GM21447 (cell line): ENCODE results near the gene POLR1D.
A peak's percentile ranks its signal among the peaks of the same experiment; 100 is the strongest.

Source experiments
- ATAC-seq: cut with Tn5 transposase; IDR thresholded peaks from one replicate; pipeline ENCODE4 v1.9.1; 2021; ENCODE audit not compliant: unreplicated experiment

POLR1D gene, protein sequence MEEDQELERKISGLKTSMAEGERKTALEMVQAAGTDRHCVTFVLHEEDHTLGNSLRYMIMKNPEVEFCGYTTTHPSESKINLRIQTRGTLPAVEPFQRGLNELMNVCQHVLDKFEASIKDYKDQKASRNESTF

DNA sequence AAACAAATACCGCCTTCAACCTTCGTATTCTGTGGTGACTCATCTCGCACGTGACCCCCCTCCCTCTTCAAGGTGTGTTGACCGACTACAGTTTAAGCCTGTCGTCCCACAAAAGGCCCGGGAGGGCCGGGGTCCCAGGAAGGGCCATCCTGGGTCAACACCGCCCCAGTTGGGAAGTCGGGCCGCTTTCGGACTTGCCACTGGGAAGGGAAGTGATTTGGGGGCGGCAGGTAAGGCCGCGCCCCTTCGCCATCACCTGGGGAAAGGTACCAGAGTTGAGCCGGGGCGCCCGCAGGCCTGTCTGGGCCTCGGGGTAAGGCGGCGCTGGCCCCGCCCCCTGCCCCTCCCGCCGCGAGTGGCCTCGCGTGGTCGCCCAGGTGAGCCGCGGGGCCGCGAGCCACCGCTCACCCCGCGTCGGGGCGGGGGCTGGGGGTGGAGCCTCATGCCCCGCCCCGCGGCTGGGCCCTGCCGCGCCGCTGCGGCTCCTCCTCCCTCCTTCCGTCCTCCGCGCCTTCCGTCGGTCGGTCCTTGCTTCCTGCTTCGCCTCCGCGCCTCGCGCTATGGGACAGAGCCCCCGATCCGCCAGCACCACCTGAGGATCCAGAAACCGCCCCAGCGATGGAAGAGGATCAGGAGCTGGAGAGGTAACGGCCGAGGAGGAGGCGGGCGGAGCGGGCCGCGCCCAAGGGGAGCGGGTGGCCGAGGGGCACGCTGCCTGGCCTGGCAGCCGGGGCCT, at the start of gene POLR1D:
TSS of gene POLR1D (plus strand) at position 527 of the 736 bp plus-strand sequence. CDS start at position 619, 92 bp downstream.
- peak; percentile 42 for ATAC-seq

DNA sequence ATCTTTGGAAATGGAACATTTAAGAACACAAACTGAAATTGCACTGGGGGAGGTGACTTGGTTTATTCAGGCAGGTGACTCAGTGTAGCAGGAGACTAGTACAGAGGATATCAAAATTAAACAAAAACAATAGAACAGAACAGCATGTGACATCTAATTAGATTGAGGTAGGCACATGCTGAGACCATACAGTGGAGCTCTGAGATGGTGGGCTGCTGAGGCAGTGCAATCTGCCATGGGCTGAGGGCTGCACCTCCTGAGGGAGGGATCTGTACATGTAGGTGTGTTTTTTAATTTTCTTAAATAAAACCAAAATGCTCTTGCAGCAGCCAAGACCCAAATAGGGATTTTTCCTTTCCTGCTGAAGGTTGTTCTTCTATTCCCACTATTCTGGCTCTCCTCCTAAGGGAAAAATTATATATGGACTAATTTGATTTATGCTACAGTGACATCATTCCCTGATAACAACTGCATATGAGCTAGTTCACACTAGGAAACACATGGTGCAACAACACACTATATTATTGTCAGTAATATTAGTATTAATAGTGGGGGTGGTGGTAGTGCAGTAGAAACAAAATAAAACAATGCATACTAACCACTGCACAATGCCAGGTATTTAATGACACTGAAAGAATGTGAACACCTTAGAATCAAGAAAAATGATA, 49.3 kb upstream of the POLR1D start:
- ATAC-seq = no peak

DNA sequence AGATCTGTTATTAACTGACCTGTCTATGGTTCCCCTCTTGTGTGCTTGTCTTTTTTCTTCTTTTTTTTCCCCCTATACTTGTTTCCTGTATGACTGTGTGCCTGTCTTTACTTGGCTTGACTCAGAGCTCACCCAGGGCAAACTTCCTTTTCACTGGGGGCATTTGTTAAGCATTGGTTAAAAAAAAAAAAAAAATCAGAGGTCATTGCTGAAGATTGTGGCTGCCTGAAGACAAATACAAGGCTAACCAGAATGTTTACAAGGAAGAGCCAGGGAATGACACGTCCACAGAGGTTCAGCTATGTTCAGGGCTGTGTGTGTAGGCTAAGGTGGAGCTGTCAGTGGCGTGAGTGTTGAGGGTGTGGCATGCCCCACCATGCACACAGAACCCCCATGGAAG, 48.4 kb upstream of the POLR1D start:
- no peak for ATAC-seq

DNA sequence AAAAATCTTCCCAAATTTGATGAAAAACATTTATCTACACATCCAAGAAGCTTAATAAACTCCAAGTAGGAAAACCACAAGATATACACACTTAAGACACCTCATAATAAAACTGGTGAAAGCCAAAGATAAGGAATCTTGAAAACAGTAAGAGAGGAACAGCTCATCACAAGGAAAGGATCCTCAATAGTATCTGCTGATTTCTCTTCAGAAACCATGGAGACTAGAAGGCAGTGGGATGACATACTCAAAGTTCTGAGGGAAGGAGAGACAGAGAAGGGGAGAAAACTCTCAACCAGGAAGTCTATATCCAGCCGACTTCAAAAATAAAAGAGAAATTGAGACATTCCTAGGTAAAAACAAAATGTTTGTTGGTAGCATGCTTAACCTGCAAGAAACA, 47.0 kb upstream of the POLR1D start:
- ATAC-seq = no peak

DNA sequence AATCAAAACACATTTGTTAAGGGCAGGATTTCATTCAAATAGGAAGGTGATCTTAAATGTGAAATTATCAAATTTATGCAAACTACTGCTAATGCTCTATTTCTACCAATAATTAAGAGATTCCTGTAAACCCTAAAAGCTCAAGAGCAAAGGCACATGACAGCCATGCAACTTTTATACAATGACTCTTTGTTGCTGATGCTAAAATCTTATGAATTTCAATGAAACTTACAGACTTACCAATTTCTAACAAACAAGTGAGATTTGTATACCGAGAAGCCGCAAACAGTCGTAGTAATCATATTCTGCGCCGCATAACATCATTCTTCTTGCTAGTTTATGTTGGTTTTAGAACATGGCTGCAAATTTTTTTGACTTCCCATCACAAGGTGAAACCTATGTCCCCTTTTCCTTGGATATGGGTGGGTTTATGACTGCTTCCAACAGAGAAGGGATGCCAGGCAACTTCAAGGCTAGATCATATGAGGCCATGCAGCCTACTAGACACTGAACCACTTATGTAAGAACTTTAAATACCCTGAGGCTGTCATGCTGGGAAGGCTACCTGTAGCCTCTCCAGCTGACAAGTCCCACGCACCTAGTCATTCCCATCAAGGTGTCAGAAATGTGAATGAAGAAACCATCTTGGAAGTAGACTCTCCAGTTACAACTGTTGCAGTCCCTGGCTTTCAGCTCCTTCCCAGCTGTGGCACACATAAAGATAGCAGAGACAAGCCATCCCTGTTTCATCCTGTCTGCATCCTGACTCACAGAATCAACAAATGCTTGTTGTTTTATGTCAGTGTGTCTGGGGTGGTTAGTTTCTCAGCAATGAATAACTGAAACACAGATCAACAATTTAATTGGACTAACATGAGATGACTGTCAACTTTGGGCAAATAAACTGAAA, 43.3 kb upstream of the POLR1D start:
- ATAC-seq = no peak

DNA sequence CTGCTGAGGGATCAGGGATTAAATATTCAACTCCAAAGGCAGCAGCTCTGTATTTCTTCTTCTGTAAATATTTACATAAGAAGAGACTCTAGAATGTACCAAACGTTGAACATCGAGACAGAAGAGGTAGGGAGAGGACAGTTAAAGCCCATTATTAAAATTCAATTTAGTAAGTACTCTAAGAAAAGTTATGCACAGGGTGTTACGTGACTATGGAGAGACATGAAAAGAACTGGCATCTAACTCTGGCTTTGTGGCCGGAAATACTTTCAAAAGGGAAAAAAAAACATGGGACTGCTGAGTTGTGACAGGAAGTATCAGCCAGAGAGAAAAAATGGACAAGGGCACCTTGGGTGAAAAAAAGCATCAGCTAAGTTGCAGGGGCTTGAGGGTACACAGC, 38.0 kb upstream of the POLR1D start:
- no peak for ATAC-seq

DNA sequence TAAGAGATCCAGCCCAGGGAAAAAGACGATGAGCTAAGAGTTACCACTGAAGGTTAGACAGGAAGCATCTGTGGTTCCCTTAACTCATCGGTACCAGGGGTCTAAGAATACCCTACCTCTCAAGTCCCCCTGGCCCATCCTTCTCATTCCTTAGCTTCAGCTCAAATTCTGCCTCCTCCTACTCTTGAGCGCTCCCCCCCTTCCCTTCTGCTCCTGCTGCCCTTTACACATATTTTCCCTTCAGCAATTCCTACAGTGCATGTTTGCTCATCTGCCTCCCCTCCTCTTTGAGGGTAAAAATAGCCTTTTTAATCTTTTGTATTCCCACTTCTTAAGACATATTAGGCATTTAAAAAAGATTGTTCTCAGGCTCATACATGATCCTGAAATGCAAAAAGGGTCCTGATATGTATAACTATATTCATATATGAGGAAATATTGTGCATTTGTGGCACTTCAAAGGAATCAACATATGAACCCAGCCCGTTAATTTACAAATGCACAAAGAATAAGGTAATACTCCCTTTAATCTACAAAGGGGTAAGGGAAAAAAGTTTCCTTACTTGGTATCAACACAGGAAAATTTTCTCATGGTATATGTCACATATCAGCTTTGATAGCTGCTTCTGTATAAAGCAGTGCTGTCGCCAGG, 34.5 kb upstream of the POLR1D start:
- ATAC-seq = no peak

DNA sequence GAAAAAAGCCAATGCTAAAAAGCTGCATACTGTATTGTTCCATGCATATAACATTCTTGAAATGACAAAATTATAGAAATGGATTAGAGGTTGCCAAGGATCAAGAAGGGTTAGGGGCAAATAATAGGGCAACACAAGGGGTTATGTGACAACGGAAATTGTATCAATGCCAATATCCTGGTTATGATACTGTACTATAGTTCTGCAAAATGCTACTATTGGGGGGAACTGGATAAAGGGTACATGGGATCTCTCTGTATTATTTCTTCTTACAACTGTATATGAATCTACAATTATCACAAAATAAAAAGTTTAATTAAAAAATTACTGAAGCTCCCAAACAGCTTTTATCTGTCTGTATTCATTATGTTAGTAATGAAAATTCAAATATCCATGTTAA, 33.3 kb upstream of the POLR1D start:
- no peak for ATAC-seq

DNA sequence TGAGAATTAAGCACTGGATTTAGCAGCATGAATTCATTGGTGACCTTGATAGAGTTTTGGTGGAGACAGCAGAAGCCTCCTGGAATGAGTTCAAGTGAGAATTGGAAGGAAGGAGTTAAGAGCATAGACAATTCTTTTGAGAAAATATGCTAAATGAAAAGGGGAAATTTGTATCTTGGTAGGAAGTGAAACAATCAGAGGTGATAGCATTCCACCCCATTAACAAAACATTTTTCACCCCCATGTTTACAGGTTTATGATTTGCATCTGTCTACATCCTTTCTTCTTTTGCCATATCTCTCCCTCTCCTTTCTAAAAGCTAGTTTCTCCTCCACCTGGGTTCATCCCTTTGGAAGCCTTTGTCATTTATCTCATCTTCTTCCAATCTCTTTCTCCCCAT, 28.8 kb upstream of the POLR1D start:
- no peak for ATAC-seq

DNA sequence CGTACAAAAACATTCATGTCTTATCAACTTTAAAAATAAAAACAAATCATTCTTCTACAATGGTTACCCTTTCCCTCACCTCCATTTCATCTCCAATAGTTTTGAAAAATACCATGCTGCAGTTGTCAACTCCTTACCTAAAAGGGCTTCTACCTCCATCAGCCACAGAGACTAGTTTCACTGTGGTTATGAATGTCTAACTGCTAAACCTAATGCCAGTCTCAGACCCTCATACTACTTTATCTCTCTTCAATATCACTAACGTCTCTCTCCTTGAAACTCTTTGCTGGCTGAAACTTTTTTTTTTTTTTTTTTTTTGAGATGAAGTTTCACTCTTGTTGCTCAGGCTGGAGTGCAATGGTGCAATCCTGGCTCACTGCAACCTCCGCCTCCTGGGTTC, 28.4 kb upstream of the POLR1D start:
- no peak for ATAC-seq

DNA sequence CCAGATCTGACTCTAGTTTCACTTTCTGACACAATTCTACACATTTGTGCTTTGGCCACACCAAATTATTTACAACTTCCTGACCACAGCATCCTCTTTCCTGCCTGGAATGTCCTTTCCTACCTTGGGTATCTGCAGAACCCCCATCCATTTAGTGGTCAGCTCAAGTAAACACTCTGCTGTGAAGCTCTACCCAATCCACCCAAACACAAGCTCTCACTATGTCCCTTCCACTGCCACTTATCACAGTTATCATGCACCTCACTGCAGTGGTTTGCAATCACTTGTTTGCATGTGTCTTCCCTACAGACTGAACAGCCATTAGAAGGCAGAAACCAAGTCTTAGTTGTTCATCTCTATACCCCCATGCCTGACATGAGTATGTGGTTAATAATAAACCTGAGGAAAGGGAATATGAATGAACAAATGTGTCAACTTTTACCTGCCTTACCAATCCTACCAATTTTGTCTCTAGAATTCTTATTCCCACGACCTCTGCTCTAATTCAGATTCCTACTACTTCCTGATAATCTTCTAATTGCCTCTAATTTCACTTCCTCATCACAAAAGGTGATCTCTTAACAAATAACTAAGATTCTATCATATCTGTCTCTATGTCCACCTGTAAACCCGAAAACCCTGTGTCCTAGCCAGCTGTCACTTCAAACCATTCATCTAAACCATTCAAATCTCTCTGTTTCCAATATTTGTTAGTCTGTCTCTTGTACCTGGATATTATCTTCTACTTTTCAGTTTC, 26.5 kb upstream of the POLR1D start:
- no peak for ATAC-seq

DNA sequence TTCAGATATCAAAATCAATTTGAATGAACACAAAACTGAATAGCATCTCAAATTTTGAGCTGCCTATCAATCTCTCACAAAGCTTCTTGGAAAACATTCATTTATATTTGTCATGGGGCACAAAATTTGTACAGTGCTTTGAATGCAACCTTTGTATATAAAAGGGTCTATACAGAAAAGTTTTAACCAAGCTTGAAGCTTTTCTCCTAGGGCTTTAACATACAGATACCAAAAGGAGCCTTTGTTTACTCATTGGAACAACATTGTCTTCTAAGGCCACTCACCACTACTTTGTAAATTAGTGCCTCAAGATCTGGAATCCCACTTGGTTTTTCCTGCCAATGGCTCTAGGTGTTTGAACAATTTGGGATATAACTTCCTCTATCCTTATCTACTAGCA, 22.6 kb upstream of the POLR1D start:
- ATAC-seq = no peak

DNA sequence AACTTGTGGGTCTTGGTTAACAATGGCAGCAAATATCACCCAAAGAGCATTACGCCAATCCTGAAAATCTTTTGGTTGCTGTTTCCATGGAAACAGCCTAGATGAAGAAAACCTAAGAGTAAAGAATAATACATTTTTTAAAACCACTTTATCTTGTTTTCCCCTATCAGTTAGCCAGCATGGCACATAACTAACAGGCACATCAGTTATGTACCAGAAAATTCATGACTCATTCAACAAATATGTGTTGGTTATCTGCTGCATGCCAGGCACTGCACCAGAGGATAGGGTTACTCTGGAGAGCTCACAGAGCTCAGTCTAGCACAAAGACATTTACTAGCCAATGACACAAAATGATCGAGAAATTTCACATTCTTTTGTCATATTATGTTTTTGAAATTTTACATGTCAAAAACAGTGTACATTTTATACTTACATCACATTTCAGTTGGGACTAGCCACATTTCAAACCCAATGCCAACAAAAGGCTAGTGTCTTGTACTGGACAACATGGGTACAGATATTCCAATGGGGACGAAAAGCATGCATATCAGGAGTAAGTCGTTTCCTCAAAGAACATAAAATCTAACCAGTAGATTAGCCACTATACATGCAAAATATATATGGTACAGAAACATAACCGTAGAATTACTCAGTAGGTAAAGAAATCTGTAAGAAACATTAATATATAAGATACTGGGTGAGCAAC, 21.7 kb upstream of the POLR1D start:
- ATAC-seq = no peak

DNA sequence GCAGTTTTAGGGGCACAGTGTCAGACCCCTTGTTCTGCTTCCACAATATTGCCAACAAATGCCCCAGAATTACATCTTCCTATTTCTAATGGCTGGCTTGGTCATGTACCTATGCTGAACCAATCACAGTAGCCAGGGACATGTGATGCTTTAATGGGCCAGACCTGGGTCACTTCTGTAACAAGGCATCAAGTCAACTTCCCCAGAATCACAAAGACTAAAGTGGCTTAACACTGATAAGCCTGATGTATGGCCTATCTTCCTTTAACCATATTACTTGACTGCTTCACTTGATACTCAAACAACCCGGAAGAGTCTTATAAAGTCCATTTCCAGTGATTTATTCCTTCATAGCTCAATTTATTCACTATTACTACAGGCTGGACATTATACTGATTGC, 21.0 kb upstream of the POLR1D start:
- ATAC-seq = no peak

DNA sequence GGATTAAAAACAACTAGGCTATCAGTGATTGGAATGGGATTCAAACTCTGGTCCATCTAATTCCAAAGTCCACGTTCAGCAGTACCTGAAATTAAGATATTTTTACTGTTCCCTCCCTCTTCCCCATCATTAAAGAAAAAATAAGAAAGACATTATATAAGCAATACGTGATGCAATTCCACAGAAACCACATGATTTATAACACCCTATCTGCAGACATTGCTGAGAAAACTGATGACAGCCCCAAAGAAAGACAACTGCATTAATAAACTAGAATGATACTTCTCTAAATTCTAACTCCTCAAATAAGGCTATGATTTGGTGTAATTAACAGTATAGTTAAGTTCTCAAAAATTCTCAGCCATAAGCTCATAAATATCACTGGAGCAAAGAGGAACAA, 20.5 kb upstream of the POLR1D start:
- no peak for ATAC-seq

DNA sequence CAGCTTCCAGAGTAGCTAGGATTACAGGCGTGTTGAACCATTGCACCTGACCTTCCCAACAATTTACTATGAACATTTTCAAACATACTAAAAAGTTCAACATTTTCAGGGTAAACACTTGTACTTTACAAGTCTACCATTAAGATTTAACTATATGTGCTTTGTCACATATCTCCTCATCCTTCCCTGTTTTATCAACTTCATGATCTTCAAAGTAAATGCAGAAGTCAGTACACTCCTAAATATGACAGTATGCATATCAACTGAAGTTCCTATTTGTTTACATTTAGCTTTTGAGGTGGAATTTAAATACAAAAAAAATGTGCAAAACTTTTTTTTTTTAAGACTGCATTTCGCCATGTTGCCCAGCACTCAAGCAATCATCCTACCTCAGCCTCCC, 19.9 kb upstream of the POLR1D start:
- no peak for ATAC-seq

DNA sequence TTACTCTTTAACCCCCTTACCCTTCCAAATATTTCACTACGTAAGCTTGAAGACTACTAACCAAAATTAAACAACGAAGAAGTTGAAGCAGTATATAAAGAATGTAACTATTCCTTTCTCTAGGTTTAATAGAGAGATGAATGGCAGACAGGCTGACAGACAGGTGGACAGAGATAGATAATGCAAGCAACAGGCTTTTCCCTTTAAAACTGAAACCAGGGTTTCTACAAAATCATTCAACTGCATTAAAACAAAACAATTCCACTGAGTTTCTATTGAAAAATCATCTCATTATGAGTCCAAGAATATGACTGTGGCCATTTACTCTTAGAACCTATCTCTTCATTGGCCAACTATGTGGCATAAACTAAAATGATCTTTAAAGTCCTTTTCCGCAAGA, 16.6 kb upstream of the POLR1D start:
- ATAC-seq = no peak

DNA sequence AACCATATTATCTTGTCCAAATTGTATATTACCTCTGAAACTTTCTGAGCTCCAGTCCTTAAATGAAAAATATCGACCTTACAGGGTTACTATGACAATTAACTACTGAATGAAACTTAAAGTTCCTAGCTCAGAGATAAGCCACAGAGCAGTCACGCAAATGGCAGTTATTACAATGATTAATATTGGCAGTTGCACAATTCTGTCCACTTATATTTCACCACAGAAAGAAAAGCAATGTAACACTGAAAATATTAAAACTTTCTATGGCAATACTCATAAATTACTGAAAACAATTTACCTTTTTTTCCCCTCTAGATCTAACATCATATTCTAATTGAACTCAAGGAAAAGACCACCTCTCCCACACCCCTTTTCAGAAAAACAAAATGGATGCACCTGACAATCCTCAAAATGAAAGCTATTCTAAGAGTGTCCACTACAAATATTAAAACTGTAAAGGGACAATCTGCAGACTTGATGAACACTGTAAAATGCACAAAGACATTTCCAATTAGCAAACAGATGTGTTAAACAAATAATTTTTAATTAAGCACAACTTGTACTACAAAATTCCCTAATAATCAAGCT, 16.0 kb upstream of the POLR1D start:
- ATAC-seq = no peak

DNA sequence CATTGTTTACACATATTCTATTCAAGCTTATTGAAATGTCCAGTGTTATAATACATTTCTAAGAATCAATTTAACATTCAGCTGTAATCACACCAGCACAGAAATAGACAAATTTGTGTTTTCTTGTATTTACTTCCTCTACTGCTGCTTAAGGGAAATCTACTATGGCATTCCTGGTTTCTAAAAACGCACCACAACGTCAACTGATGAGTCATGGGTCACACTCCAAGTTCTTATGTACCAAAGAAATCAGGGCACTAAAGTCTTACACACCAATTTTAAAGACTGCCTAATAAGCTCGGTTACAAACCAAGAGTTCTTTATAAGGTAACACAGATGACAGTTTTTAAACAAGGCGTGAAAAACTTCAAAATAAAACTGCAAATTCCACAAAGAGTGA, 14.6 kb upstream of the POLR1D start:
- no peak for ATAC-seq
